Hematopoietic multipotent progenitor cell treated with erythropoietin and hydrocortisone succinate and interleukin-3 and kit ligand, for 17 days (in vitro differentiated cells): ENCODE results near the gene SERPING1.

Experiments used
- DNase-seq: peaks from one replicate; pipeline ENCODE4 v3.0.0-alpha.2; 2015; ENCODE audit warnings: low spot score

Gene SERPING1

GRCh38 chr11:57638005-57638781, 40.7 kb downstream of the SERPING1 start:
- no peak for DNase-seq

- peak; percentile 24 for DNase-seq
Observed at GRCh38 chr11:57638811-57639320, 41.4 kb downstream of the SERPING1 start.

- peak; percentile 37 for DNase-seq
Observed at GRCh38 chr11:57639321-57640067, 42.0 kb downstream of the SERPING1 start.

- peak; percentile 23 for DNase-seq
Observed at GRCh38 chr11:57640068-57640800, 42.7 kb downstream of the SERPING1 start.

GRCh38 chr11:57641011-57641807, 43.7 kb downstream of the SERPING1 start:
- peak; percentile 64 for DNase-seq

- DNase-seq = peak; percentile 48
Observed at GRCh38 chr11:57643802-57644201, 46.3 kb downstream of the SERPING1 start.

GRCh38 chr11:57644748-57645688, 47.5 kb downstream of the SERPING1 start:
- peak; percentile 91 for DNase-seq

- peak; percentile 75 for DNase-seq
Observed at GRCh38 chr11:57645689-57646085, 48.2 kb downstream of the SERPING1 start.

- peak; percentile 75 for DNase-seq
Observed at GRCh38 chr11:57646194-57646798, 48.8 kb downstream of the SERPING1 start.

GRCh38 chr11:57646799-57647303, 49.4 kb downstream of the SERPING1 start:
- no peak for DNase-seq

GRCh38 chr11:57647372-57647771, 49.9 kb downstream of the SERPING1 start:
- peak; percentile 72 for DNase-seq

- DNase-seq = peak; percentile 97
Observed at GRCh38 chr11:57647960-57648800, 50.7 kb downstream of the SERPING1 start.

GRCh38 chr11:57648801-57649735, 51.6 kb downstream of the SERPING1 start:
- DNase-seq = peak; percentile 74

- DNase-seq = peak; percentile 91
Observed at GRCh38 chr11:57649826-57650738, 52.6 kb downstream of the SERPING1 start, which contains the start of gene YPEL4. Gene YPEL4, minus strand, starts transcription at chr11:57649912. Its CDS starts 2,805 bp downstream, at chr11:57647107.

GRCh38 chr11:57650739-57651090, 53.2 kb downstream of the SERPING1 start:
- no peak for DNase-seq

- DNase-seq = no peak
Observed at GRCh38 chr11:57651408-57651807, 53.9 kb downstream of the SERPING1 start.
